Thoracic aorta (tissue), 2 donors: ENCODE data around the gene DNAJA3. TPM values are rescaled to one million over a fixed set of nuclear protein-coding genes. Genes with fewer than 3 reads are reported as not detected.

Experiments used
- ATAC-seq: fragments of 150-250 bp; one replicate; pipeline ENCODE4 v1.8.0; 2017; ENCODE audit warnings: low read depth; ENCODE audit not compliant: insufficient number of reproducible peaks, low FRiP score
- DNase-seq: peaks from one replicate; pipeline ENCODE4 v3.0.0-alpha.2; 2020; ENCODE audit warnings: low spot score
- H3K27ac ChIP-seq, 2 donors: fragments of 200-600 bp; sonication (generic); 1 replicate in 1 of 2; 2 replicates in 1 of 2; pipeline ENCODE4 v1.5.1; 2016; ENCODE audit warnings: mild to moderate bottlenecking in 2 of 2, moderate library complexity in 2 of 2
- H3K27me3 ChIP-seq: fragments of 200-600 bp; sonication (generic); replicated peaks from 2 replicates; pipeline ENCODE4 v1.6.0; 2016; ENCODE audit warnings: mild to moderate bottlenecking; ENCODE audit not compliant: insufficient read depth
- H3K36me3 ChIP-seq: fragments of 200-600 bp; sonication (generic); one replicate; pipeline ENCODE4 v1.5.1; 2016
- H3K4me1 ChIP-seq, 2 donors: fragments of 200-600 bp; sonication (generic); 1 replicate in 1 of 2; 2 replicates in 1 of 2; pipeline versions ENCODE4 v1.5.1 to v1.6.0; 2016; ENCODE audit warnings: low read depth in 2 of 2, mild to moderate bottlenecking in 1 of 2; ENCODE audit not compliant: control insufficient read depth in 1 of 2
- H3K4me3 ChIP-seq: fragments of 200-600 bp; sonication (generic); 2 replicates; pipeline ENCODE4 v1.5.1; 2016; ENCODE audit warnings: mild to moderate bottlenecking
- H3K9me3 ChIP-seq: fragments of 200-600 bp; sonication (generic); 2 replicates; pipeline ENCODE4 v1.5.1; 2016
- CTCF ChIP-seq: fragments of 200-600 bp; sonication (generic); IDR thresholded peaks from one replicate; pipeline ENCODE4 v1.5.1; 2019; ENCODE audit warnings: antibody characterized with exemption
- total RNA-seq, 2 donors: library from RNA; depleted of rRNA; stranded (reverse); fragments of >200 nt; gene quantifications; one replicate each; pipeline versions ENCODE4 v1.1.0 to v1.2.3, GENCODE V29; 2016

DNAJA3 gene
- total RNA-seq, 2 donors from 2014 or later: 35.2 to 52.2 TPM

DNA sequence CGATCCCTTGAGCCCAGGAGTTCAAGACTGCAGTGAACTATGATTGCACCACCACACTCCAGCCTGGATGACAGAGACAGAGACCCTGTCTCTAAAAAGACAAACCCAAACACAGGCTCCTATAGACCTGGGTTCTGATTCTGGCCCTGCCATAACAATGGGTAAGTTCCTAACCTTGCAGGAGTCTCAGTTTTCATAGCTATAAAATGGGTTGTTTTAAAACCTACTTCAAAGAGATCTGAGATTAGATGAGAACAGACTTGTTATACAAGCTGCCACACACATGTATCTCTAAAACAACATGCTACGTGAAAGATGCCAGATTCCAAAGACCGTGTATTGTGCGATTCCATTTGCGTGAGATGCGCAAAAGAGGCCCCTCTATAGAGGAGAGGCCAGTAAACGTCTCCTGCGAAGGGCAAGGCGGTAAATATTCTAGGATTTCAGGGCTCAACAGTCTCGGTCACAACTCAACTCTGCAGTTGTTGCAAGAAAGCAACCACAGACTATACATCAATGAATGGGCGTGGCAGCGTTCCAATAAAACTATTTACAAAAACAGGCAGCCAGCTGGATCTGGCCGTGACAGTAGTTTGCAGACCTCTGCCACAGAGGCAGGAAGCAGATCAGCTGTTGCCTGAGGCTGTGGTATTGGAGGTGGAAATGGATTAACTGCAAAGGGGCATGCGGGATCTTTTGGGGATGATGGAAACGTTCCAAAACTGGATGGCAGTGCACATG is 15.2 kb upstream of the DNAJA3 start:
- peaks cover 16% of the 10 kb centered on the region for H3K36me3 ChIP-seq
- no peak overlapping the region for H3K27ac ChIP-seq
- no peaks in the 10 kb centered on the region for H3K27me3 ChIP-seq
- ATAC-seq (no peak), DNase-seq (no peak)
- peaks cover 3 to 17% of the 10 kb centered on the region in 2 donors for H3K4me1 ChIP-seq
- no peak for TF ChIP-seq CTCF
- H3K9me3 ChIP-seq: no peaks in the 10 kb centered on the region
- no peak overlapping the region for H3K4me3 ChIP-seq

GRCh38 chr16:4411684-4412083 is 14.0 kb upstream of the DNAJA3 start:
- TF ChIP-seq CTCF: no peak

DNA sequence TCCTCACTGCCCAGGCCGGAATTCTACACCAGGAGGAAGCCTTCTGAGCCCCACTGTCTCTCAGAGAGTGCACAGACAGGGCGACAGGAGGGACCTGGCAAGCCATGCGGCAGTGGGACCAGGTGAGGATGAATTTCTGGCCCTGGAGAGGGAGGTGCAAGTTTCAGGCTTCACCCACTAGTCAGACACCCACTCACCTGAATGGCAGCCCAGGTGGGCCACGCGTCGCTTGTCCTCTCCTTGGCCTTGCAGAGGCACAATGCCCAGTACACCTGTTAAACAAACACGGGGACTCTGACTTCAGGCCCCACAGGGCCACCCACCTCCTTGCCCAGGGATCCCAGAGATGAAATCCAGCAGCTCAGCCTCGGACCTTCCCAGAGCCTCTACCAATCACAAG is 13.5 kb upstream of the DNAJA3 start:
- H3K4me1 ChIP-seq: peaks cover 6 to 18% of the 10 kb centered on the region in 2 donors
- ATAC-seq (no peak), DNase-seq (no peak)
- no peak overlapping the region for H3K27ac ChIP-seq
- H3K9me3 ChIP-seq: no peaks in the 10 kb centered on the region
- peaks cover 4% of the 10 kb centered on the region for H3K36me3 ChIP-seq
- H3K27me3 ChIP-seq: no peaks in the 10 kb centered on the region
- no peak overlapping the region for H3K4me3 ChIP-seq
- no peak for TF ChIP-seq CTCF

More at GRCh38 chr16:4411684-4412083, 14.0 kb upstream of the DNAJA3 start:
- peaks cover 3 to 18% of the 10 kb centered on the region in 2 donors for H3K4me1 ChIP-seq
- H3K4me3 ChIP-seq: no peak overlapping the region
- no peak overlapping the region for H3K27ac ChIP-seq
- peaks cover 8% of the 10 kb centered on the region for H3K36me3 ChIP-seq
- no peaks in the 10 kb centered on the region for H3K9me3 ChIP-seq
- H3K27me3 ChIP-seq: no peaks in the 10 kb centered on the region
- DNase-seq (no peak), ATAC-seq (no peak)

GRCh38 chr16:4412854-4413253 is 12.8 kb upstream of the DNAJA3 start:
- ATAC-seq: no peak
- no peaks in the 10 kb centered on the region for H3K27me3 ChIP-seq
- no peaks in the 10 kb centered on the region for H3K36me3 ChIP-seq
- H3K27ac ChIP-seq: no peak overlapping the region
- no peak for TF ChIP-seq CTCF
- H3K4me1 ChIP-seq: peaks cover 6 to 18% of the 10 kb centered on the region in 2 donors
- DNase-seq: no peak
- H3K9me3 ChIP-seq: no peaks in the 10 kb centered on the region
- no peak overlapping the region for H3K4me3 ChIP-seq

- DNase-seq: no peak
- ATAC-seq: no peak
- no peaks in the 10 kb centered on the region for H3K27me3 ChIP-seq
- H3K27ac ChIP-seq: peak overlapping the region in 1 of 2 donors; percentile 77
- no peaks in the 10 kb centered on the region for H3K36me3 ChIP-seq
- H3K4me1 ChIP-seq: peaks cover 6 to 18% of the 10 kb centered on the region in 2 donors
- H3K9me3 ChIP-seq: no peaks in the 10 kb centered on the region
- peak overlapping the region; percentile 97 for H3K4me3 ChIP-seq
- no peak for TF ChIP-seq CTCF
These were observed 11.3 kb upstream of the DNAJA3 start for GRCh38 chr16:4414187-4414917.
